AG04450 (cell line): Measurements from ENCODE around the gene ADIG. TPM values are rescaled to one million over a fixed set of nuclear protein-coding genes. Genes with fewer than 3 reads are reported as not detected.

Experiments
- CTCF ChIA-PET: fragments of 300-600, 350-600 bp; formaldehyde crosslinking; extraction: SDS; loops from one replicate; lab custom pipeline; 2022; ENCODE audit warnings: antibody characterized with exemption, inconsistent platforms; lab: Charles Lee
- POLR2A ChIA-PET: fragments of 350-600 bp; formaldehyde crosslinking; extraction: SDS; loops from one replicate; lab custom pipeline; 2021; ENCODE audit warnings: antibody characterized with exemption, inconsistent platforms; lab: Yijun Ruan, JAX
- DNase-seq: peaks from one replicate; pipeline ENCODE4 v3.0.0-alpha.2; 2011; ENCODE audit warnings: low read depth, low spot score
- H3K27ac ChIP-seq: one replicate; pipeline ENCODE4 v1.5.1; 2012; ENCODE audit warnings: low read depth, low read length, control low read depth
- H3K27me3 ChIP-seq: one replicate; pipeline ENCODE4 v1.6.0; 2012; ENCODE audit warnings: low read length; ENCODE audit not compliant: control insufficient read depth, insufficient read depth
- H3K4me3 ChIP-seq: 2 replicates; pipeline ENCODE4 v1.5.1; 2011; ENCODE audit warnings: mild to moderate bottlenecking, low read depth, low read length, control low read depth
- H3K9me3 ChIP-seq: 2 replicates; pipeline ENCODE4 v1.5.1; 2012; ENCODE audit warnings: low read length; ENCODE audit not compliant: control insufficient read depth, insufficient read depth
- CTCF ChIP-seq: IDR thresholded peaks from 2 replicates; pipeline ENCODE4 v1.5.1; 2011; ENCODE audit warnings: low read depth, low read length, control low read depth, inconsistent platforms
- polyA plus RNA-seq: library from polyadenylated mRNA; depleted of rRNA; stranded (reverse); fragments of >200 nt; gene quantifications from 2 replicates; pipeline ENCODE4 v1.2.3, GENCODE V29; 2011

ADIG gene
- polyA plus RNA-seq, 1 experiment: not detected

- no peak overlapping the region for H3K27ac ChIP-seq
- H3K4me3 ChIP-seq: no peak overlapping the region
- peaks cover 22% of the 10 kb centered on the region for H3K27me3 ChIP-seq
- no peaks in the 10 kb centered on the region; the same call in 1 of the 2 replicates for H3K9me3 ChIP-seq
- DNase-seq: no peak
- ChIA-PET CTCF (interaction anchor here (1.2 kb wide), 1 partner anchor 20 kb away, joined by 3 read pairs; no protein-coding TSS in a partner anchor), POLR2A (no interaction called here)
- TF ChIP-seq CTCF: no peak
Observed at GRCh38 chr20:38612751-38613515, 31.9 kb downstream of the ADIG start.

GRCh38 chr20:38615283-38615682 lies 34.3 kb downstream of the ADIG start:
- Histone ChIP-seq H3K27me3 (peaks cover 13% of the 10 kb centered on the region), H3K27ac (no peak overlapping the region), H3K9me3 (no peaks in the 10 kb centered on the region; the same call in 1 of the 2 replicates), H3K4me3 (no peak overlapping the region)
- no peak for TF ChIP-seq CTCF
- DNase-seq: no peak
- POLR2A ChIA-PET: interaction anchor here (0.6 kb wide), 1 partner anchor 45 kb away, joined by 3 read pairs; no protein-coding TSS in a partner anchor
- CTCF ChIA-PET: no interaction called here

DNA sequence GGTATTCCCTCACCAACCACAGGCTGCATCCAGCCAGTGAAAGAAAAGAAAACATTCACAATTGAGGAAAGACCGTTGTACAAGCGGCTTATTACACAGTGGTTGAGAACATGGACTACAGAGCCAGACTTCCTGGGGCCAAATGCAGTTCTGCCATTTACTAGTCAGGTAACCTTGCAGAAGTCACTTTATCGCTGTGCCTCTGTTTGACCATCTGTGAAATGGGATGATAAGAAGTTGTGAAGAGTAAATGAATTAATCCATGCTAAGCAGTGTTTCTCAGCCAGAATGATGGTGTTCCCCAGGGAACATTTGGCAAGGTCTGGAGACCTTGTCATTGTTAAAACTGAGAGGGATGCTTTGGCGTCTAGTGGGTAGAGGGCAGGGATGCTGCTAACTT lies 35.5 kb downstream of the ADIG start:
- H3K9me3 ChIP-seq: no peaks in the 10 kb centered on the region; the same call in 1 of the 2 replicates
- no peak for TF ChIP-seq CTCF
- POLR2A ChIA-PET: no interaction called here
- CTCF ChIA-PET: no interaction called here
- H3K4me3 ChIP-seq: no peak overlapping the region
- no peak for DNase-seq
- peaks cover 20% of the 10 kb centered on the region for H3K27me3 ChIP-seq
- H3K27ac ChIP-seq: no peak overlapping the region

DNA sequence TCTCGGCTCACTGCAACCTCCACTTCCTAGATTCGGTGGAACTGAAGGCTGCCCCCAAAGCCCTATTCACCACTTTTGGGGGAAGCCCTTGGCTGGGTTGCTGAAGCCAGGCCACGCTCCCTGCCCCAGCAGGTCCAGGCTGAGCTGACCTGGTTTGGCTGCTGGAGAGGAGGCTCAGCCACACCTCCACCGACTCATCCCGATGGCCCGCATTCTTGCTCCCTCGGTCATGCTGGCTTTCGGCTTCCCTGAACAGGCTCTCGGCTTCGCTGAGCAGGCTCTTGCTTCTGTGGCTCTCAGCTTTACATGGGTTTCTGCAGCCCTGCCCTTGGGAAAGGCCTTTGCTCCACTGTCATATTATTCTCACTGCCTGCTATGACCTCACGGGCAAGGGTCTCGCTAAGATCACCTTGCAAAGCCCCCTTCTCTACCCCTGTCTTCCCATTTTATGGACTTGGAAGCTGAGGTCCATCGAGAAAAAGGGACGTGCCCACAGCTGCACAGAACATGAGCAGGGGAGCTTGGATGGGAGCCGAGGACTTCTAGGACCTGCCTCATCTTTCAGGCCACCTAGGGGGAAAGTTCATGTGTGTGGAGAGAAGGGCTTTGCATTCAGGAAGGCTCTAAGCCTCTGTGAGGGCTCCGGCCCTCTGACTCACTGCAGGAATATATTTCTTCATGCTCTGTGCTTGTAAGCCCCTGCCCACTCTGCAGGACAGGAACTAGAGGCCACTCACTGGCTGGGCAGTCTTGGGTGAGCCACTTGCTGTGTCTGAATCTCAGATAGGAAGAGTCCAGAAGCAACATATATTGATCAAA lies 36.2 kb downstream of the ADIG start:
- DNase-seq: no peak
- POLR2A ChIA-PET: no interaction called here
- Histone ChIP-seq H3K27me3 (peaks cover 20% of the 10 kb centered on the region), H3K4me3 (no peak overlapping the region), H3K27ac (no peak overlapping the region), H3K9me3 (no peaks in the 10 kb centered on the region; the same call in 1 of the 2 replicates)
- CTCF ChIA-PET: no interaction called here
- TF ChIP-seq CTCF: no peak

DNA sequence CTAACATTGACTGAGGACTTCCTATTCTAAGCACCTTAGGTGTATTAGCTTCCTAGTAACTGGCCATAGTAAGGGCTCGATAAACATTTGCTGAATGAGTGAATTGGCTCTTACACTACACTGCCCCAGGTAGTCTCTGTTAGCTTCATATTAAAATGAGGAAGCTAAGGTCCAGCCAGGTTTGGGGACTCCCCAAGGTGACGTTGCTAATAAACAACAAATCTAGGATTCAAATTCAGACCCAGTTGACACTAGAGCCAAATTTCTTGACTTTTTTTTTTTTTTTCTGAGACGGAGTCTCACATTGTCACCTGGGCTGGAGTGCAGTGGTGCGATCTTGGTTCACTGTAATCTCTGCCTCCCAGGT lies 36.8 kb downstream of the ADIG start:
- TF ChIP-seq CTCF: no peak
- no peak for DNase-seq
- Histone ChIP-seq H3K9me3 (no peaks in the 10 kb centered on the region; the same call in 1 of the 2 replicates), H3K27ac (no peak overlapping the region), H3K4me3 (no peak overlapping the region), H3K27me3 (peaks cover 20% of the 10 kb centered on the region)
- CTCF ChIA-PET: no interaction called here
- POLR2A ChIA-PET: no interaction called here
